Measurements from ENCODE around the gene SSH2.

SSH2 gene

GRCh38 chr17:29617125-29617480 lies 312.9 kb downstream of the SSH2 start:
- H3K9me3 ChIP-seq (replicated peaks in 1 of 2; ENCODE audit: control insufficient read depth in 2 of 2, insufficient read depth in 1 of 2, low read depth in 1 of 2, low read length in 2 of 2), result peaks cover 3 to 12% of the 10 kb centered on the region in 2 donors
- H3K4me3 ChIP-seq (ENCODE audit: low read length in 2 of 2), result no peak overlapping the region
- H3K9ac ChIP-seq (ENCODE audit: low read depth, low read length, poor library complexity), result peak overlapping the region; percentile 66
- no peak overlapping the region for H2BK12ac ChIP-seq (ENCODE audit: low read length)
- H3K18ac ChIP-seq (ENCODE audit: low read length), result peak overlapping the region; percentile 89
- peaks cover 2 to 34% of the 10 kb centered on the region in 2 donors for H3K4me1 ChIP-seq (ENCODE audit: control insufficient read depth in 2 of 2, insufficient read depth in 1 of 2, low read depth in 1 of 2, low read length in 2 of 2)
- DNase-seq (ENCODE audit: low spot score), result no peak
- peak overlapping the region; percentile 82 for H2BK15ac ChIP-seq (ENCODE audit: low read length)
- no peak overlapping the region for H3K4ac ChIP-seq (ENCODE audit: low read length)
- peaks cover 13 to 47% (median 16%) of the 10 kb centered on the region in 3 experiments for H3K27me3 ChIP-seq (ENCODE audit: control insufficient read depth in 3 of 3, insufficient read depth in 3 of 3, low read depth in 1 of 3, low read length in 3 of 3)
- H3K14ac ChIP-seq (ENCODE audit: low read length), result no peak overlapping the region
- no peak overlapping the region for H4K8ac ChIP-seq (ENCODE audit: low read depth, low read length)
- H3K4me2 ChIP-seq (ENCODE audit: insufficient read depth, low read length, poor library complexity, severe bottlenecking), result peak overlapping the region; percentile 78
- H2AFZ ChIP-seq (ENCODE audit: low read length), result peak overlapping the region; percentile 56
- H2AK5ac ChIP-seq (ENCODE audit: low read depth, low read length), result peak overlapping the region; percentile 40
- no peak overlapping the region for H2BK120ac ChIP-seq (ENCODE audit: low read depth, low read length)
- H3K36me3 ChIP-seq (replicated peaks in 1 of 2; ENCODE audit: control insufficient read depth in 2 of 2, insufficient read depth in 2 of 2, low read length in 2 of 2), result peaks cover 5 to 12% of the 10 kb centered on the region in 2 donors
- no peak overlapping the region for H4K91ac ChIP-seq (ENCODE audit: low read depth, low read length, poor library complexity)
- H3K79me1 ChIP-seq (ENCODE audit: low read depth, low read length), result no peaks in the 10 kb centered on the region
- H3K23ac ChIP-seq (ENCODE audit: low read depth, low read length, poor library complexity), result no peak overlapping the region
- H2BK5ac ChIP-seq (ENCODE audit: low read length), result no peak overlapping the region
- H3K27ac ChIP-seq (replicated peaks; ENCODE audit: low read length), result no peak overlapping the region
- WGBS, 2 donors (ENCODE audit: extremely low coverage in 2 of 2, insufficient read length in 2 of 2, insufficient replicate concordance in 1 of 2), result no CpG with 5 or more reads among the region's 16 CpGs

GRCh38 chr17:29616300-29617048 lies 313.6 kb downstream of the SSH2 start:
- no peak for DNase-seq (ENCODE audit: low spot score)
- no peak overlapping the region for H2BK120ac ChIP-seq (ENCODE audit: low read depth, low read length)
- peak overlapping the region; percentile 91 for H3K4me2 ChIP-seq (ENCODE audit: insufficient read depth, low read length, poor library complexity, severe bottlenecking)
- H3K4me3 ChIP-seq (ENCODE audit: low read length in 2 of 2), result peak overlapping the region in 1 of 2 donors; percentile 74
- H3K9ac ChIP-seq (ENCODE audit: low read depth, low read length, poor library complexity), result peak overlapping the region; percentile 68
- H2BK12ac ChIP-seq (ENCODE audit: low read length), result peak overlapping the region; percentile 53
- H2BK5ac ChIP-seq (ENCODE audit: low read length), result no peak overlapping the region
- peak overlapping the region; percentile 82 for H2AK5ac ChIP-seq (ENCODE audit: low read depth, low read length)
- no peaks in the 10 kb centered on the region for H3K79me1 ChIP-seq (ENCODE audit: low read depth, low read length)
- H4K8ac ChIP-seq (ENCODE audit: low read depth, low read length), result no peak overlapping the region
- H3K36me3 ChIP-seq (replicated peaks in 1 of 2; ENCODE audit: control insufficient read depth in 2 of 2, insufficient read depth in 2 of 2, low read length in 2 of 2), result peaks cover 5 to 19% of the 10 kb centered on the region in 2 donors
- WGBS, 2 donors (ENCODE audit: extremely low coverage in 2 of 2, insufficient read length in 2 of 2, insufficient replicate concordance in 1 of 2), result no CpG with 5 or more reads among the region's 32 CpGs
- peak overlapping the region; percentile 84 for H2BK15ac ChIP-seq (ENCODE audit: low read length)
- peak overlapping the region; percentile 46 for H3K23ac ChIP-seq (ENCODE audit: low read depth, low read length, poor library complexity)
- H3K14ac ChIP-seq (ENCODE audit: low read length), result peak overlapping the region; percentile 66
- peaks cover 12 to 42% (median 16%) of the 10 kb centered on the region in 3 experiments for H3K27me3 ChIP-seq (ENCODE audit: control insufficient read depth in 3 of 3, insufficient read depth in 3 of 3, low read depth in 1 of 3, low read length in 3 of 3)
- H3K9me3 ChIP-seq (replicated peaks in 1 of 2; ENCODE audit: control insufficient read depth in 2 of 2, insufficient read depth in 1 of 2, low read depth in 1 of 2, low read length in 2 of 2), result peaks cover 3 to 12% of the 10 kb centered on the region in 2 donors
- H3K27ac ChIP-seq (replicated peaks; ENCODE audit: low read length), result no peak overlapping the region
- H3K18ac ChIP-seq (ENCODE audit: low read length), result peak overlapping the region; percentile 93
- no peak overlapping the region for H3K4ac ChIP-seq (ENCODE audit: low read length)
- no peak overlapping the region for H4K91ac ChIP-seq (ENCODE audit: low read depth, low read length, poor library complexity)
- H3K4me1 ChIP-seq (ENCODE audit: control insufficient read depth in 2 of 2, insufficient read depth in 1 of 2, low read depth in 1 of 2, low read length in 2 of 2), result peaks cover 2 to 32% of the 10 kb centered on the region in 2 donors
- no peak overlapping the region for H2AFZ ChIP-seq (ENCODE audit: low read length)

GRCh38 chr17:29615492-29616299 lies 314.3 kb downstream of the SSH2 start:
- H3K79me1 ChIP-seq (ENCODE audit: low read depth, low read length), result no peaks in the 10 kb centered on the region
- peak overlapping the region; percentile 53 for H2BK12ac ChIP-seq (ENCODE audit: low read length)
- H3K18ac ChIP-seq (ENCODE audit: low read length), result peak overlapping the region; percentile 93
- WGBS, 2 donors (ENCODE audit: extremely low coverage in 2 of 2, insufficient read length in 2 of 2, insufficient replicate concordance in 1 of 2), result no CpG with 5 or more reads among the region's 74 CpGs
- H2BK120ac ChIP-seq (ENCODE audit: low read depth, low read length), result no peak overlapping the region
- peak overlapping the region; percentile 95 for H3K23ac ChIP-seq (ENCODE audit: low read depth, low read length, poor library complexity)
- H3K14ac ChIP-seq (ENCODE audit: low read length), result no peak overlapping the region
- no peak overlapping the region for H4K91ac ChIP-seq (ENCODE audit: low read depth, low read length, poor library complexity)
- peak overlapping the region; percentile 82 for H2AK5ac ChIP-seq (ENCODE audit: low read depth, low read length)
- peak; percentile 83 for DNase-seq (ENCODE audit: low spot score)
- peak overlapping the region in 1 of 2 donors; percentile 74 for H3K4me3 ChIP-seq (ENCODE audit: low read length in 2 of 2)
- no peak overlapping the region for H3K4ac ChIP-seq (ENCODE audit: low read length)
- H3K36me3 ChIP-seq (replicated peaks in 1 of 2; ENCODE audit: control insufficient read depth in 2 of 2, insufficient read depth in 2 of 2, low read length in 2 of 2), result peaks cover 5 to 27% of the 10 kb centered on the region in 2 donors
- peaks cover 2 to 31% of the 10 kb centered on the region in 2 donors for H3K4me1 ChIP-seq (ENCODE audit: control insufficient read depth in 2 of 2, insufficient read depth in 1 of 2, low read depth in 1 of 2, low read length in 2 of 2)
- H3K27ac ChIP-seq (replicated peaks; ENCODE audit: low read length), result no peak overlapping the region
- peak overlapping the region; percentile 68 for H3K9ac ChIP-seq (ENCODE audit: low read depth, low read length, poor library complexity)
- peak overlapping the region; percentile 91 for H3K4me2 ChIP-seq (ENCODE audit: insufficient read depth, low read length, poor library complexity, severe bottlenecking)
- no peak overlapping the region for H4K8ac ChIP-seq (ENCODE audit: low read depth, low read length)
- H2BK5ac ChIP-seq (ENCODE audit: low read length), result no peak overlapping the region
- no peak overlapping the region for H2AFZ ChIP-seq (ENCODE audit: low read length)
- H2BK15ac ChIP-seq (ENCODE audit: low read length), result peak overlapping the region; percentile 84
- peaks cover 3 to 12% of the 10 kb centered on the region in 2 donors for H3K9me3 ChIP-seq (replicated peaks in 1 of 2; ENCODE audit: control insufficient read depth in 2 of 2, insufficient read depth in 1 of 2, low read depth in 1 of 2, low read length in 2 of 2)
- H3K27me3 ChIP-seq (ENCODE audit: control insufficient read depth in 3 of 3, insufficient read depth in 3 of 3, low read depth in 1 of 3, low read length in 3 of 3), result peaks cover 8 to 38% (median 16%) of the 10 kb centered on the region in 3 experiments

GRCh38 chr17:29615048-29615385 lies 315.0 kb downstream of the SSH2 start:
- Histone ChIP-seq H2BK5ac (ENCODE audit: low read length) (no peak overlapping the region), H3K4me3 (ENCODE audit: low read length in 2 of 2) (no peak overlapping the region), H2BK12ac (ENCODE audit: low read length) (no peak overlapping the region), H3K14ac (ENCODE audit: low read length) (no peak overlapping the region), H3K4me1 (ENCODE audit: control insufficient read depth in 2 of 2, insufficient read depth in 1 of 2, low read depth in 1 of 2, low read length in 2 of 2) (peaks cover 0 to 29% of the 10 kb centered on the region in 2 donors), H3K23ac (ENCODE audit: low read depth, low read length, poor library complexity) (no peak overlapping the region), H3K18ac (ENCODE audit: low read length) (peak overlapping the region; percentile 82), H3K79me1 (ENCODE audit: low read depth, low read length) (no peaks in the 10 kb centered on the region), H4K8ac (ENCODE audit: low read depth, low read length) (no peak overlapping the region), H2BK120ac (ENCODE audit: low read depth, low read length) (no peak overlapping the region), H3K4ac (ENCODE audit: low read length) (no peak overlapping the region), H3K36me3 (replicated peaks in 1 of 2; ENCODE audit: control insufficient read depth in 2 of 2, insufficient read depth in 2 of 2, low read length in 2 of 2) (peaks cover 5 to 33% of the 10 kb centered on the region in 2 donors), H2AK5ac (ENCODE audit: low read depth, low read length) (peak overlapping the region; percentile 54), H2BK15ac (ENCODE audit: low read length) (peak overlapping the region; percentile 51), H3K27me3 (ENCODE audit: control insufficient read depth in 3 of 3, insufficient read depth in 3 of 3, low read depth in 1 of 3, low read length in 3 of 3) (peaks cover 8 to 36% (median 16%) of the 10 kb centered on the region in 3 experiments), H2AFZ (ENCODE audit: low read length) (no peak overlapping the region), H3K9ac (ENCODE audit: low read depth, low read length, poor library complexity) (no peak overlapping the region), H4K91ac (ENCODE audit: low read depth, low read length, poor library complexity) (no peak overlapping the region), H3K4me2 (ENCODE audit: insufficient read depth, low read length, poor library complexity, severe bottlenecking) (peak overlapping the region; percentile 41), H3K27ac (replicated peaks; ENCODE audit: low read length) (no peak overlapping the region), H3K9me3 (replicated peaks in 1 of 2; ENCODE audit: control insufficient read depth in 2 of 2, insufficient read depth in 1 of 2, low read depth in 1 of 2, low read length in 2 of 2) (peaks cover 3 to 12% of the 10 kb centered on the region in 2 donors)
- no CpG with 5 or more reads among the region's 15 CpGs for WGBS, 2 donors (ENCODE audit: extremely low coverage in 2 of 2, insufficient read length in 2 of 2, insufficient replicate concordance in 1 of 2)
- no peak for DNase-seq (ENCODE audit: low spot score)
